SH-SY5Y (cell line): ENCODE results near the gene TMEM220.

ENCODE experiments used
- GATA2 ChIP-seq: IDR thresholded peaks from 2 replicates; pipeline ENCODE4 v1.6.1; 2011; ENCODE audit warnings: mild to moderate bottlenecking, low read depth, low read length
- GATA3 ChIP-seq: IDR thresholded peaks from 2 replicates; pipeline ENCODE4 v1.6.1; 2011; ENCODE audit warnings: low read depth, mild to moderate bottlenecking, low read length, moderate library complexity

DNA sequence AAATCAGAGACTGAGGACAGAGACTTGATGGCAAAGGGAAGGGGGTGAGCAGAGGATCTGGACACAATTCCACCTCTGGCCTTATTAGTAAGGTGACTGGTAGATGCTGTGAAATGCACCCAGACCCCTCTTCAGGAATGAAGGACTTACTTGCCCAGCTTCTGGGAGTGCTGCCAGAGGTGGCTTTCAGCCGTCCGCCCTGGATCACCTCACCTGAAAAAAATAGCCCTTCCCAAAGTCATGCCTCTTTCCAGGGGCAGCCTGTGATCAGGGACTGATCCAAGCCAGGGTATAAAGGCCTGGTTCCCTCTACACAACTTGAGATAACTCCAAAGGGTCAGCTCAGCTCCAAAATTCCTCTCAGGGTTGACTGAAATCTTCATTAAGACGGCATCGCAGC, 20.4 kb upstream of the TMEM220 start:
- TF ChIP-seq GATA3, result no peak
- no peak for TF ChIP-seq GATA2
